ENCODE data around the gene IL4I1.
A peak's percentile ranks its signal among the peaks of the same experiment; 100 is the strongest.
"Not testable (repeated sequence)": the region's sequence is repeated elsewhere in the genome, so short reads cannot be mapped to it uniquely, and the experiment has no call there.

IL4I1 gene, protein sequence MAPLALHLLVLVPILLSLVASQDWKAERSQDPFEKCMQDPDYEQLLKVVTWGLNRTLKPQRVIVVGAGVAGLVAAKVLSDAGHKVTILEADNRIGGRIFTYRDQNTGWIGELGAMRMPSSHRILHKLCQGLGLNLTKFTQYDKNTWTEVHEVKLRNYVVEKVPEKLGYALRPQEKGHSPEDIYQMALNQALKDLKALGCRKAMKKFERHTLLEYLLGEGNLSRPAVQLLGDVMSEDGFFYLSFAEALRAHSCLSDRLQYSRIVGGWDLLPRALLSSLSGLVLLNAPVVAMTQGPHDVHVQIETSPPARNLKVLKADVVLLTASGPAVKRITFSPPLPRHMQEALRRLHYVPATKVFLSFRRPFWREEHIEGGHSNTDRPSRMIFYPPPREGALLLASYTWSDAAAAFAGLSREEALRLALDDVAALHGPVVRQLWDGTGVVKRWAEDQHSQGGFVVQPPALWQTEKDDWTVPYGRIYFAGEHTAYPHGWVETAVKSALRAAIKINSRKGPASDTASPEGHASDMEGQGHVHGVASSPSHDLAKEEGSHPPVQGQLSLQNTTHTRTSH

DNA sequence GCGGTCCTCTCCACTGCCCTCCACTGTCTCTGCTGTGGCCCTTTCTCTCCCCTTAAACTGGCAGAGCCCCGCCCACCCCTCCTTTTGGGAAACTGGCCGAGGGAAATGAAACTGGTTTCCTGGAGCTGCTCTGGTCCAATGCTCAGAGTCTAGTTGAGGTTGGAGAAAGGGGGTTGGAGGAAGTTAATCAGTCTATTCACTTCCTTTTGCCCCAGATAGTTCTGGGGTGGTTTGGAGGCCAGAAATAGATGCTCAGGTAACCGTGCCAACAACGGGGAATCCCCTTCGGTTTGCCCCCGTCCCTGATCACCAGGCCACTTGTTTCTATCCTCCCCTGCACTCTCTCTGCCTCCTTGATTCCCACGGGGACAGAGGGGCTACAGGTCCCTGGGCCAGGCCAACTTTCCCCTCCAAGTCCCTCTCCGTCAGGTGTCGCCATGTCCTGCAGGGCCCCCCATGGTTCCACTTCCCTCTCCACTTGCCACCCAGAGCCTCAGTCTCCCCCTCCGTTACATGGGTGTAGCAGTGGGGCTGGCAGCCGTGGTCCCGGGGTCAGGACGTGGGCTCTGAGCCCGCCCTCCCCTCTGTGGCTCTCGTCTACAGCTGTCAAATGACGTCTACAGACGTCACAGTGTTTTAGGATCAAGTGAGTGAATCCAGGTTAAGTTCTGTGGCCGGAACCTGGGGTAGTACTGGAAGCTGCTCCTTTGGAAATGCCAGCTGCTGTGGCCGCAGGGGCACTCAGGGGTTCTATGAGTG lies at the start of gene IL4I1:
IL4I1 (minus strand) TSS at position 25 of the 759 bp plus-strand sequence. CDS start 727 bp downstream, outside the sequence.
- Histone ChIP-seq H3K79me2 (ENCODE audit: insufficient read depth, low read depth) (no peaks in the 10 kb centered on the region), H3K4me2 (peak within 1 kb of the TSS; percentile 80), H2AFZ (ENCODE audit: low read depth) (peak within 1 kb of the TSS; percentile 44), H3K9ac (peak within 1 kb of the TSS; percentile 65), H3K4me1 (ENCODE audit: low read depth, poor library complexity, severe bottlenecking) (peaks cover 88% of the 10 kb centered on the region), H3K36me3 (ENCODE audit: insufficient read depth) (no peaks in the 10 kb centered on the region), H4K20me1 (ENCODE audit: insufficient read depth) (no peaks in the 10 kb centered on the region), H3K27me3 (ENCODE audit: insufficient read depth, low read depth) (no peaks in the 10 kb centered on the region), H3K27ac (peak within 1 kb of the TSS; percentile 95), H3K4me3 (IDR thresholded peaks at IDR 0.05; ENCODE audit: insufficient read depth, low read depth, low read length) (no peak within 1 kb of the TSS)
- TF ChIP-seq CTCF (conservative IDR thresholded peaks at IDR 0.05; ENCODE audit: low read depth, low read length), result no peak

- Histone ChIP-seq H4K20me1 (ENCODE audit: insufficient read depth) (no peaks in the 10 kb centered on the region), H3K36me3 (ENCODE audit: insufficient read depth) (no peaks in the 10 kb centered on the region), H3K4me2 (no peak overlapping the region), H3K27me3 (ENCODE audit: insufficient read depth, low read depth) (peaks cover 60% of the 10 kb centered on the region; the same call in 1 of the 2 replicates), H3K79me2 (ENCODE audit: insufficient read depth, low read depth) (no peaks in the 10 kb centered on the region), H3K4me1 (ENCODE audit: low read depth, poor library complexity, severe bottlenecking) (no peaks in the 10 kb centered on the region), H2AFZ (ENCODE audit: low read depth) (no peak overlapping the region), H3K9ac (no peak overlapping the region), H3K27ac (no peak overlapping the region), H3K4me3 (IDR thresholded peaks at IDR 0.05; ENCODE audit: insufficient read depth, low read depth, low read length) (no peak overlapping the region)
- TF ChIP-seq CTCF (conservative IDR thresholded peaks at IDR 0.05; ENCODE audit: low read depth, low read length), result no peak
These were observed 49.7 kb upstream of the IL4I1 start for GRCh38 chr19:49946415-49946814.

DNA sequence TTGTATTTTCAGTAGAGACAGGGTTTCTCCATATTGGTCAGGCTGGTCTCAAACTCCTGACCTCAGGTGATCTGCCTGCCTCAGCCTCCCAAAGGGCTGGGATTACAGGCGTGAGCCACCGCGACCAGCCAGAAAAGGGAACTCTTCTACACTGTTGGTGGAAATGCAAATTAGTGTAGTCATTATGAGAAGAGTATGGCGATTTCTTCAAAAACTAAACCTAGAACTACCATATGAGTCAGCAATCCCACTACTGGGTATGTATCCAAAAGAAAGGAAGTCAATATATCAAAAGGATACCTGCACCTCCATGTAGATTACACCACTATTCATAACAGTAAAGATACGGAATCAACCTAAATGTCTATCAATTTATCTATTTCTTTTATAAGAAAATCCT lies 47.9 kb upstream of the IL4I1 start:
- not testable (repeated sequence) for H3K27ac ChIP-seq; H4K20me1 ChIP-seq (ENCODE audit: insufficient read depth); H3K9ac ChIP-seq; H3K4me1 ChIP-seq (ENCODE audit: low read depth, poor library complexity, severe bottlenecking); H3K79me2 ChIP-seq (ENCODE audit: insufficient read depth, low read depth); H3K36me3 ChIP-seq (ENCODE audit: insufficient read depth); H3K4me3 ChIP-seq (IDR thresholded peaks at IDR 0.05; ENCODE audit: insufficient read depth, low read depth, low read length); H2AFZ ChIP-seq (ENCODE audit: low read depth); H3K4me2 ChIP-seq
- peaks cover 56% of the 10 kb centered on the region; the same call in 1 of the 2 replicates for H3K27me3 ChIP-seq (ENCODE audit: insufficient read depth, low read depth)

GRCh38 chr19:49940482-49940791 lies 43.8 kb upstream of the IL4I1 start:
- Histone ChIP-seq H3K4me3 (IDR thresholded peaks at IDR 0.05; ENCODE audit: insufficient read depth, low read depth, low read length) (no peak overlapping the region), H3K36me3 (ENCODE audit: insufficient read depth) (no peaks in the 10 kb centered on the region), H3K27me3 (ENCODE audit: insufficient read depth, low read depth) (peaks cover 26% of the 10 kb centered on the region; the same call in 1 of the 2 replicates), H3K4me2 (no peak overlapping the region), H3K9ac (no peak overlapping the region), H3K4me1 (ENCODE audit: low read depth, poor library complexity, severe bottlenecking) (no peaks in the 10 kb centered on the region), H3K27ac (no peak overlapping the region), H2AFZ (ENCODE audit: low read depth) (no peak overlapping the region), H4K20me1 (ENCODE audit: insufficient read depth) (no peaks in the 10 kb centered on the region), H3K79me2 (ENCODE audit: insufficient read depth, low read depth) (no peaks in the 10 kb centered on the region)
- TF ChIP-seq CTCF (conservative IDR thresholded peaks at IDR 0.05; ENCODE audit: low read depth, low read length), result no peak

All from KMS-11 (cell line).